Stimulated activated CD8-positive, alpha-beta memory T cell treated with anti-CD3 and anti-CD28 coated beads, Interleukin-15, amount 100 ng/mL, for 1 hour (primary cell): ENCODE measurements around the gene ZNF554.
"Not testable (repeated sequence)": the region's sequence is repeated elsewhere in the genome, so short reads cannot be mapped to it uniquely, and the experiment has no call there.

Experiments used
- DNase-seq: peaks from one replicate; pipeline ENCODE4 v3.0.0-alpha.2; 2020; ENCODE audit warnings: low read depth

Gene ZNF554

GRCh38 chr19:2807379-2808128 lies 12.1 kb upstream of the ZNF554 start:
- no peak for DNase-seq

- DNase-seq = no peak
Observed at GRCh38 chr19:2808129-2808941, 11.3 kb upstream of the ZNF554 start.

- DNase-seq = no peak
Observed at GRCh38 chr19:2809387-2810140, 10.1 kb upstream of the ZNF554 start.

- no peak for DNase-seq
Observed at GRCh38 chr19:2810141-2811091, 9.3 kb upstream of the ZNF554 start.

- DNase-seq = no peak
Observed at GRCh38 chr19:2811221-2811722, 8.4 kb upstream of the ZNF554 start.

GRCh38 chr19:2811735-2812413 lies 7.8 kb upstream of the ZNF554 start:
- DNase-seq = no peak

GRCh38 chr19:2812414-2813234 lies 7.0 kb upstream of the ZNF554 start:
- no peak for DNase-seq

- DNase-seq = no peak
Observed at GRCh38 chr19:2813235-2814160, 6.2 kb upstream of the ZNF554 start.

- no peak for DNase-seq
Observed at GRCh38 chr19:2814426-2814825, 5.2 kb upstream of the ZNF554 start.

- DNase-seq = no peak
Observed at GRCh38 chr19:2815191-2815614, 4.5 kb upstream of the ZNF554 start.

- DNase-seq = no peak
Observed at GRCh38 chr19:2815923-2816322, 3.7 kb upstream of the ZNF554 start.

- no peak for DNase-seq
Observed at GRCh38 chr19:2816641-2817040, 3.0 kb upstream of the ZNF554 start.

- not testable (repeated sequence) for DNase-seq
Observed at GRCh38 chr19:2817237-2817829, 2.3 kb upstream of the ZNF554 start.

- no peak for DNase-seq
Observed at GRCh38 chr19:2820112-2820702, 539 bp downstream of the ZNF554 start.

- no peak for DNase-seq
Observed at GRCh38 chr19:2822846-2823245, 3.2 kb downstream of the ZNF554 start.

GRCh38 chr19:2823646-2824045 lies 4.0 kb downstream of the ZNF554 start:
- DNase-seq = no peak

GRCh38 chr19:2824129-2824528 lies 4.5 kb downstream of the ZNF554 start:
- no peak for DNase-seq

- no peak for DNase-seq
Observed at GRCh38 chr19:2827022-2827421, 7.4 kb downstream of the ZNF554 start.
